HG03135 (cell line): ENCODE data around the gene TRIM41.
"Not testable (repeated sequence)": the region's sequence is repeated elsewhere in the genome, so short reads cannot be mapped to it uniquely, and the experiment has no call there.

Experiments
- ATAC-seq: cut with Tn5 transposase; IDR thresholded peaks from one replicate; pipeline ENCODE4 v1.9.1; 2021; ENCODE audit warnings: mild to moderate bottlenecking, moderate library complexity; ENCODE audit not compliant: unreplicated experiment

The TRIM41 gene

GRCh38 chr5:181282874-181283273 lies 59.8 kb downstream of the TRIM41 start:
- no peak for ATAC-seq

- ATAC-seq, result no peak
Observed at GRCh38 chr5:181283347-181283746, 60.3 kb downstream of the TRIM41 start.

DNA sequence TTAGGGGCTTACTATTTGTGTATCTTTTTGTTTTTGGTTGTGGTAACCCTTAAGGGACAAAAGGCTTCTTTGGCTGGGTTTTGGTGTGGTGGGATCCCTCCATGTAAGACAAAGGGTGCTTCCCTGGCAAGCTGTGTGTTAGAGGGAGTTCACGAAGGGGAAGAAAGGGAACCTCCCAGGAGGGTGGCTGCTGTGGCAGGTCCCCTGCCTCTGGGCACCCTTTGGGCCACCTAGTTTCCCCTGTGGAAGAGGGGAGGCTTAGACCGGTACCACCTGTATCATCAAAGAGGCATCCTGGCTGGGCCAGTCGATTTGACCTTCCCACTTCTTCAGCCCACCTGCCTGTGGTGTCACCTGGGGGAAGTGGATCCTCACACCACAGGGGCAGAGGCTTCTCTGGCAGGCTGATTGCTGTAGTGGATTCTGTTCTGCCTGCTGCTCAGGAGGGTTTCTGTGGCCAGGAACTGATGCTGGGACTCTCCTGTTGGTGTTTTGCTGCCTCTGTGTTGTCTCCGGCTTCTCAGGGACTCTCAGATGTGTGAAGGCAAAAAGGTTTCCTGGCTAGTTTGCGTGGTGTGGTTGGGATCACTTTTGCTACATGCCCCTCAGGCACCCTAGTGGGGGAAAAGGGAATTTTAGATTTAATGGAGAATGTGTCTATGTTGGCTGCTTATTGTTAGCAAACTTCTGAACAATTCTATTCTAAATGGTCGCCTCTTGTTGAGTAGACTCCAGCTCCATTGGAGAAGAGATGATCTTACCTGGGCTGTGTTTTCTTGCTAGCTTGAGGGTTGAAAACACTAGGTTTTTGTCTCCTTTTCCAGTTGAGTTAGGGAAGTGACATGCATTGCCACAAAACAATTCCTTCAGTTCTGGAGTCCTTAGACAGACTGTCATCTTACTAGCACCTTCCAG lies 61.0 kb downstream of the TRIM41 start:
- ATAC-seq, result not testable (repeated sequence)
